PC-9 (cell line): ENCODE data around the gene NEO1. TPM values are rescaled to one million over a fixed set of nuclear protein-coding genes. Genes with fewer than 3 reads are reported as not detected.

ENCODE experiments used
- BruUV-seq: library from RNA; stranded (reverse); fragments of 400-500 nt; replicated peaks from 2 replicates; lab custom pipeline; 2021; lab: Mats Ljungman, UMichigan
- CTCF ChIA-PET: fragments of 300-600 bp; sonication (Branson Sonifier 250); formaldehyde crosslinking; loops from one replicate; lab custom pipeline; 2022; ENCODE audit warnings: antibody characterized with exemption; lab: Charles Lee
- POLR2A ChIA-PET: fragments of 300-600 bp; sonication (Branson Sonifier 250); formaldehyde crosslinking; loops from one replicate; lab custom pipeline; 2022; ENCODE audit warnings: antibody characterized with exemption; ENCODE audit not compliant: unreplicated experiment; lab: Charles Lee
- DNase-seq, 2 experiments: peaks; one replicate each; pipeline versions ENCODE4 v3.0.0 to v3.0.0-alpha.2; 2015 to 2022; ENCODE audit warnings: mixed read lengths in 1 of 2
- H2AFZ ChIP-seq: fragments of 200-600 bp; sonication (generic); 2 replicates; pipeline ENCODE4 v1.8.1; 2017; ENCODE audit warnings: antibody characterized with exemption
- H3F3A ChIP-seq: fragments of 200-600 bp; sonication (generic); 2 replicates; pipeline ENCODE4 v1.8.1; 2017; ENCODE audit warnings: antibody characterized with exemption, mild to moderate bottlenecking, low read depth; ENCODE audit not compliant: insufficient read depth
- H3K27ac ChIP-seq: fragments of 200-600 bp; sonication (generic); 2 replicates; pipeline ENCODE4 v1.6.1; 2016; ENCODE audit warnings: mixed run types
- H3K27me3 ChIP-seq: fragments of 200-600 bp; sonication (generic); 2 replicates; pipeline ENCODE4 v1.6.1; 2016; ENCODE audit warnings: low read depth, mixed run types; ENCODE audit not compliant: insufficient read depth
- H3K36me3 ChIP-seq: fragments of 200-600 bp; sonication (generic); 2 replicates; pipeline ENCODE4 v1.6.1; 2016; ENCODE audit warnings: low read depth, mixed run types
- H3K4me1 ChIP-seq: fragments of 200-600 bp; sonication (generic); replicated peaks from 2 replicates; pipeline ENCODE4 v1.6.1; 2016; ENCODE audit warnings: mixed run types; ENCODE audit not compliant: insufficient read depth
- H3K4me2 ChIP-seq: fragments of 200-600 bp; sonication (generic); 2 replicates; pipeline ENCODE4 v1.6.1; 2017; ENCODE audit warnings: mixed run types
- H3K4me3 ChIP-seq: fragments of 200-600 bp; sonication (generic); 2 replicates; pipeline ENCODE4 v1.6.1; 2016; ENCODE audit warnings: mixed run types
- H3K79me2 ChIP-seq: fragments of 200-600 bp; sonication (generic); 2 replicates; pipeline ENCODE4 v1.6.1; 2017; ENCODE audit warnings: low read depth, mixed run types
- H3K9me2 ChIP-seq: fragments of 200-600 bp; sonication (generic); 2 replicates; pipeline ENCODE4 v1.8.1; 2017; ENCODE audit warnings: mild to moderate bottlenecking; ENCODE audit not compliant: insufficient read depth
- H3K9me3 ChIP-seq: fragments of 200-600 bp; sonication (generic); 2 replicates; pipeline ENCODE4 v1.8.1; 2016; ENCODE audit warnings: low read depth; ENCODE audit not compliant: insufficient read depth
- H4K20me1 ChIP-seq: fragments of 200-600 bp; sonication (generic); 2 replicates; pipeline ENCODE4 v1.8.1; 2017; ENCODE audit not compliant: insufficient read depth
- CTCF ChIP-seq: fragments of 200-600 bp; sonication (generic); conservative IDR thresholded peaks from 2 replicates; pipeline ENCODE4 v1.6.1; 2017; ENCODE audit warnings: mixed run types, antibody characterized with exemption, mild to moderate bottlenecking, moderate library complexity
- EZH2 ChIP-seq: fragments of 200-600 bp; sonication (generic); IDR thresholded peaks from 2 replicates; pipeline ENCODE4 v1.8.0; 2017; ENCODE audit warnings: antibody characterized with exemption, low read depth
- intact Hi-C: fragments of 100-400 bp; cut with micrococcal nuclease; formaldehyde crosslinking; loops from one replicate; pipeline ENCODE4 v1.10.0; 2022; ENCODE audit not compliant: unreplicated experiment
- total RNA-seq: library from RNA; stranded (reverse); gene quantifications from 2 replicates; pipeline ENCODE4 v1.2.3, GENCODE V29; 2021

Gene NEO1
- total RNA-seq, 1 experiment from 2014 or later, result 5.2 TPM

- no peaks in the 10 kb centered on the region for H3K4me1 ChIP-seq
- intact Hi-C loops, result no loop called here
- H3K27ac ChIP-seq, result no peak overlapping the region
- no peaks in the 10 kb centered on the region for H3F3A ChIP-seq
- H3K27me3 ChIP-seq, result no peaks in the 10 kb centered on the region
- TF ChIP-seq EZH2, result no peak
- TF ChIP-seq CTCF, result no peak
- H4K20me1 ChIP-seq, result no peaks in the 10 kb centered on the region
- no peaks in the 10 kb centered on the region for H3K79me2 ChIP-seq
- H3K9me2 ChIP-seq, result no peaks in the 10 kb centered on the region
- no TSS peak for BruUV-seq
- no peaks in the 10 kb centered on the region for H3K9me3 ChIP-seq
- no peak for DNase-seq
- no peak overlapping the region for H3K4me2 ChIP-seq
- POLR2A ChIA-PET, result interaction anchor here (0.5 kb wide), 1 partner anchor 241 kb away, joined by 4 read pairs; no protein-coding TSS in a partner anchor
- CTCF ChIA-PET, result no interaction called here
- H2AFZ ChIP-seq, result no peak overlapping the region
- no peak overlapping the region for H3K4me3 ChIP-seq
- H3K36me3 ChIP-seq, result no peaks in the 10 kb centered on the region
Measured at GRCh38 chr15:73319460-73320245, 267.4 kb downstream of the NEO1 start.

GRCh38 chr15:73320619-73321180, 268.4 kb downstream of the NEO1 start:
- BruUV-seq, result no TSS peak
- TF ChIP-seq CTCF (no peak), EZH2 (no peak)
- DNase-seq, result no peak
- no peaks in the 10 kb centered on the region for H3K36me3 ChIP-seq
- no peaks in the 10 kb centered on the region for H3K79me2 ChIP-seq
- H3K4me3 ChIP-seq, result no peak overlapping the region
- POLR2A ChIA-PET, result no interaction called here
- H3K9me3 ChIP-seq, result no peaks in the 10 kb centered on the region
- CTCF ChIA-PET, result no interaction called here
- no peak overlapping the region for H2AFZ ChIP-seq
- no peaks in the 10 kb centered on the region for H3K27me3 ChIP-seq
- H4K20me1 ChIP-seq, result no peaks in the 10 kb centered on the region
- H3K9me2 ChIP-seq, result no peaks in the 10 kb centered on the region
- no peaks in the 10 kb centered on the region for H3F3A ChIP-seq
- H3K4me2 ChIP-seq, result no peak overlapping the region
- no peaks in the 10 kb centered on the region for H3K4me1 ChIP-seq
- no peak overlapping the region for H3K27ac ChIP-seq
- intact Hi-C loops, result no loop called here

DNA sequence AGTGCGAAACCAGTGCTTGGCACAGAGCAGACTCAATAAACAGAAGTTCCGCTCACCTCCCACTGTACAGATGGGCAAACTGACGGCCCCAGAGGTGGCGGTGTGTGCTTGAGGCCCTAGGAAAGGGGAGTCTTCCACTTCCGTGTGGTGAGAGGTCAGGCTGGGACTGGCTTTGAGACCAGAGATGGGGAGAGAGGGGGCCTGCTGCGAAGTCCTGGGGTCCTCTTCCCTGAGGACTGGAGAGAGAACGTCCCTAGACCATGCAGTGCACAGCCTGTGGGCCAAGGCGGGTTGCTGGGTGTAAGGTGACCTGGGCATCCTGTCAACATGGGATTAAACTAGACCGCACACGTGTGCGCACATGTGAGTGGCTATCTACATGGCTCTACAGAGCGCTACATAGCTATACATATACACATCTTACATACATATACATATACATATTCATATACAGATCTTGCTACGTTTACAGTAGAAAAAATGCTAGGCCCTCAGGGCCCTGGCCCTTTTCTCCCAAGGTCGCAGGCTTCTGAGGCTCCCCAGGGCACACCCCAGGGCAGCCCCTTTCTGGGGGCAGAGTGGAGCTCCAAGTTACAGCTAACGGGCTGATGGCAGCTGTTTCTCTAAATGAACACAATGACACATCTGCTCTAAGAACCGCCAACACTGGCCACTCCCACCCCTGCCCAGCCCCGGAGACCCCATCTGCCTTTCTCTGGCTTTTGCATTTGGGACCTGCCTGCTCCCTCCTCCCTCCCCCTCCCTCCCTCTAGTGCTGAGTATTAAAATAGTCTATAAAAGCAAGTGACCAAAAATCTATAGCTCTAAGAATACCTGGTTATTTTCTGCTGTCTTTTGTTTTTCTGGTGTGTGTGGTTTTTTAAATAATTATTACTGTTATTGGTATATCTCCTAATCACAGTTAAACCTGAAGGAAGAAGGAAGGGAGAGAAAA, 269.5 kb downstream of the NEO1 start:
- no peaks in the 10 kb centered on the region for H3K4me1 ChIP-seq
- H3K4me2 ChIP-seq, result no peak overlapping the region
- TF ChIP-seq EZH2 (no peak), CTCF (no peak)
- no peaks in the 10 kb centered on the region for H3K9me3 ChIP-seq
- H3K36me3 ChIP-seq, result no peaks in the 10 kb centered on the region
- H3K4me3 ChIP-seq, result no peak overlapping the region
- H3K9me2 ChIP-seq, result no peaks in the 10 kb centered on the region
- H3K79me2 ChIP-seq, result no peaks in the 10 kb centered on the region
- BruUV-seq, result no TSS peak
- H4K20me1 ChIP-seq, result no peaks in the 10 kb centered on the region
- DNase-seq, result no peak
- H3K27ac ChIP-seq, result no peak overlapping the region
- CTCF ChIA-PET, result no interaction called here
- POLR2A ChIA-PET, result no interaction called here
- H3F3A ChIP-seq, result no peaks in the 10 kb centered on the region
- intact Hi-C loops, result no loop called here
- H2AFZ ChIP-seq, result no peak overlapping the region
- 0 out of 2 replicates have a peak, but pooled peaks cover 2% of the 10 kb centered on the region for H3K27me3 ChIP-seq
